Calu3 (cell line): Measurements from ENCODE around the gene VASP. TPM values are rescaled to one million over a fixed set of nuclear protein-coding genes. Genes with fewer than 3 reads are reported as not detected.
A peak's percentile ranks its signal among the peaks of the same experiment; 100 is the strongest.

Experiments
- BruUV-seq: library from RNA; stranded (reverse); fragments of 400-500 nt; replicated peaks from 2 replicates; lab custom pipeline; 2021; lab: Mats Ljungman, UMichigan
- CTCF ChIA-PET: fragments of 300-600 bp; sonication (Branson Sonifier 250); formaldehyde crosslinking; loops from one replicate; lab custom pipeline; 2022; ENCODE audit warnings: antibody characterized with exemption; lab: Charles Lee
- DNase-seq: peaks from one replicate; pipeline ENCODE4 v3.0.0; 2022
- H3K27ac Mint-ChIP-seq: one replicate; pipeline ENCODE4 v1.8.0; 2022; ENCODE audit warnings: mixed read lengths; ENCODE audit not compliant: unreplicated experiment
- H3K27me3 Mint-ChIP-seq: one replicate; pipeline ENCODE4 v1.8.0; 2022; ENCODE audit warnings: mixed read lengths; ENCODE audit not compliant: unreplicated experiment
- H3K36me3 Mint-ChIP-seq: one replicate; pipeline ENCODE4 v1.8.0; 2022; ENCODE audit warnings: mild to moderate bottlenecking, moderate library complexity, mixed read lengths; ENCODE audit not compliant: insufficient read depth, unreplicated experiment
- H3K4me1 Mint-ChIP-seq: one replicate; pipeline ENCODE4 v1.8.0; 2022; ENCODE audit warnings: mild to moderate bottlenecking, low read depth, mixed read lengths; ENCODE audit not compliant: unreplicated experiment
- H3K4me3 Mint-ChIP-seq: one replicate; pipeline ENCODE4 v1.8.0; 2022; ENCODE audit warnings: mild to moderate bottlenecking, low read depth, moderate library complexity, mixed read lengths; ENCODE audit not compliant: unreplicated experiment
- H3K9me3 Mint-ChIP-seq: one replicate; pipeline ENCODE4 v1.8.0; 2022; ENCODE audit warnings: low read depth, mixed read lengths; ENCODE audit not compliant: unreplicated experiment
- CTCF ChIP-seq: fragments of 200-600 bp; IDR thresholded peaks from one replicate; pipeline ENCODE4 v1.8.0; 2022; ENCODE audit warnings: antibody characterized with exemption; ENCODE audit not compliant: unreplicated experiment
- intact Hi-C: fragments of 100-400 bp; cut with micrococcal nuclease; formaldehyde crosslinking; loops from one replicate; pipeline ENCODE4 v1.10.0; 2022; ENCODE audit not compliant: unreplicated experiment
- total RNA-seq: library from RNA; stranded (reverse); gene quantifications from 2 replicates; pipeline ENCODE4 v1.2.3, GENCODE V29; 2022

The VASP gene
- total RNA-seq, 1 experiment from 2014 or later, result 194 TPM

- H3K27me3 Mint-ChIP-seq, result no peaks in the 10 kb centered on the region
- H3K4me3 Mint-ChIP-seq, result no peak overlapping the region
- no peak for TF ChIP-seq CTCF
- no peaks in the 10 kb centered on the region for H3K9me3 Mint-ChIP-seq
- no peak for DNase-seq
- H3K27ac Mint-ChIP-seq, result peak overlapping the region; percentile 62
- CTCF ChIA-PET, result interaction anchor here (0.7 to 1.0 kb wide), 2 partner anchors 13 to 118 kb away, joined by 3 read pairs; no protein-coding TSS in a partner anchor
- no TSS peak for BruUV-seq
- intact Hi-C loops, result no loop called here
- H3K4me1 Mint-ChIP-seq, result peaks cover 36% of the 10 kb centered on the region
- H3K36me3 Mint-ChIP-seq, result peaks cover 98% of the 10 kb centered on the region
Observed at GRCh38 chr19:45524575-45525129, 17.4 kb downstream of the VASP start.

GRCh38 chr19:45526143-45526542, 18.9 kb downstream of the VASP start:
- intact Hi-C loops, result no loop called here
- no peak overlapping the region for H3K4me3 Mint-ChIP-seq
- no peak for TF ChIP-seq CTCF
- DNase-seq, result peak; percentile 70
- BruUV-seq, result TSS peak; percentile 18
- H3K27ac Mint-ChIP-seq, result peak overlapping the region; percentile 49
- no peaks in the 10 kb centered on the region for H3K27me3 Mint-ChIP-seq
- peaks cover 24% of the 10 kb centered on the region for H3K4me1 Mint-ChIP-seq
- no peaks in the 10 kb centered on the region for H3K9me3 Mint-ChIP-seq
- CTCF ChIA-PET, result interaction anchor here (1.4 kb wide), 1 partner anchor 51 kb away, joined by 4 read pairs; no protein-coding TSS in a partner anchor
- peaks cover 89% of the 10 kb centered on the region for H3K36me3 Mint-ChIP-seq

GRCh38 chr19:45526971-45527370, 19.7 kb downstream of the VASP start:
- peaks cover 3% of the 10 kb centered on the region for H3K9me3 Mint-ChIP-seq
- no TSS peak for BruUV-seq
- CTCF ChIA-PET, result interaction anchor here (0.6 to 1.4 kb wide), 3 partner anchors 16 to 115 kb away, joined by 3 to 19 read pairs (median 4); no protein-coding TSS in a partner anchor
- intact Hi-C loops, result no loop called here
- peaks cover 87% of the 10 kb centered on the region for H3K36me3 Mint-ChIP-seq
- no peak for DNase-seq
- peaks cover 22% of the 10 kb centered on the region for H3K4me1 Mint-ChIP-seq
- H3K4me3 Mint-ChIP-seq, result no peak overlapping the region
- H3K27me3 Mint-ChIP-seq, result no peaks in the 10 kb centered on the region
- peak overlapping the region; percentile 49 for H3K27ac Mint-ChIP-seq
- TF ChIP-seq CTCF, result no peak

- peak; percentile 16 for DNase-seq
- no TSS peak for BruUV-seq
- Mint-ChIP-seq H3K4me1 (peaks cover 22% of the 10 kb centered on the region), H3K27ac (peak overlapping the region; percentile 70), H3K9me3 (peaks cover 3% of the 10 kb centered on the region), H3K4me3 (peak overlapping the region; percentile 50), H3K27me3 (no peaks in the 10 kb centered on the region), H3K36me3 (peaks cover 86% of the 10 kb centered on the region)
- CTCF ChIA-PET, result interaction anchor here (0.6 to 1.4 kb wide), 4 partner anchors 50 to 114 kb away, joined by 3 to 19 read pairs (median 4); no protein-coding TSS in a partner anchor
- TF ChIP-seq CTCF, result peak; percentile 19
- intact Hi-C loops, result no loop called here
Observed at GRCh38 chr19:45527731-45528130, 20.5 kb downstream of the VASP start.
